SKM-1 (cell line): ENCODE measurements around the gene GREB1L.
A peak's percentile ranks its signal among the peaks of the same experiment; 100 is the strongest.

Experiments
- DNase-seq: peaks from one replicate; lab custom pipeline; 2025; ENCODE audit not compliant: unreplicated experiment; lab: John Stamatoyannopoulos, UW

The GREB1L gene

DNA sequence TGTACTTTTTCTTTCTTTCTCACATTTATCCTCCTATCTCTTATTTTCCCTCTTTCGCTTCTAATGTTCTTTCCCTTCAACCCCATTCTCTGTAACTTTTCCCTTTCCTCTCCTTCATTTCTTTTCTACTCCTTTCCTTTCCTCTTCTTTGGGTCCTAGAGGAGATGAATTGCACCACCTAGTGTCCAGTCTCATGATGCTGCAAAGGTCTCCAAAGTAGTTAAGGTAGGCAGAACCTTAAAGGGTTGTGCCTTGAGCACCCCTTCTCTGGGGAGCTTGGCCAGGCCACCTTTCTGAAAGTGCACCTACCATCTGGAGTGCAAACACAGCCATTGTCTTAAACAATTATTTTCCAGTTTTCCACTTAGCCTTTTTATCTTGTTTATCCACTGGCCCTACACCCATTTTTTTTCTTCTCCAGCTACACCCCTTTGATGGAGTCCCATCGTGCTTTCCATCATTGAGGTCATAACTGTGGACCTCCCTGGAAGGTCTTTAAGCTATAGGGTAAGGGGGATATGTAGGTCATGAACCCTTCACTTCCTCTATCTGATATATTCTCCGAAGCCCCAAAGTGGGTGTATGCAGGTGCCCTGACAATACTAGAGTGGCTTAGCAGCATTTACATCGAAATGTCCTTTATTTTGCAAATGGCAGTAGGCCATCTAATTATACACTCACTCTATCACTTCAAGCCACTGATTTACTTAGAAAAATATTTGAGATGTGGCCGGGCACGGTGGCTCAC is 202.6 kb downstream of the GREB1L start:
- DNase-seq, result peak; percentile 19

DNA sequence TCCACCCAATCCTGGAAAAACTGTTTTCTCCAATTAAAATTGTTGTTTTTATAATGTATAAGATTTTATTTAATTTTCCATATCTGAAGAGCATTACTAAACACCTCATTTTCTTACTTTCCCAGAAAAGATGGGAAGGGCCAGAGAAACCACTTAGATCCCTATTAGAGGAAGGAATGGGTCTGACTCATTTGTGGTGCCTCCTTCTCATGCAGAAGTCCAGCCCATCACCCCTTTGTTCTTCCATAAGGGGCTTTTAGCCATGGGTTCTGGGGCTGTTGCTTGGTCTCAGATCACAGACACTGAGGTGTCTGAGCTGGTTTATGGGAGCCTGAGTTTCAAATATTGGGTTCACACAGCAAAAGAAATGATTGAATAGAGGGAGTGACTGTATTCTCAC is 206.3 kb downstream of the GREB1L start:
- no peak for DNase-seq

- DNase-seq, result no peak
These were observed 207.6 kb downstream of the GREB1L start for GRCh38 chr18:21449367-21450290.

GRCh38 chr18:21450503-21450902 is 208.5 kb downstream of the GREB1L start:
- DNase-seq, result no peak

GRCh38 chr18:21450913-21451312 is 208.9 kb downstream of the GREB1L start:
- DNase-seq, result no peak

DNA sequence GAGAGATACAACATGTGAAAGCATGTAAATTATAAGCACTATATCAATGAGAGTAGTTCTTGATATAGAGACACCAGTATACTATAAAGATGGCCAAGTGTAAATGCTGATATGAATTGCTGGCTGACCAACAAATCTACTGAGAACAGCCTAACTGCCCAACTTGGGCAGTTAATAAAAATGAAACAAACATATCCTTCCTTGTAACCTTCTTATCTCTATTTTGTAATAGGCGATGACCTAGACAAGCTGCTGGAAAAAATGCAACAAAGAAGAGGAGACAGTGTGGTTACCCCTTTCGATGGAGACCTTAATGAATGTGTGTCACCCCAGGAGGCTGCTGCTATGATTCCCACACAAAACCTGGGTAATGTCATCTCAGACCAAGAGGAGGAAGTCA is 209.8 kb downstream of the GREB1L start:
- DNase-seq, result no peak

DNA sequence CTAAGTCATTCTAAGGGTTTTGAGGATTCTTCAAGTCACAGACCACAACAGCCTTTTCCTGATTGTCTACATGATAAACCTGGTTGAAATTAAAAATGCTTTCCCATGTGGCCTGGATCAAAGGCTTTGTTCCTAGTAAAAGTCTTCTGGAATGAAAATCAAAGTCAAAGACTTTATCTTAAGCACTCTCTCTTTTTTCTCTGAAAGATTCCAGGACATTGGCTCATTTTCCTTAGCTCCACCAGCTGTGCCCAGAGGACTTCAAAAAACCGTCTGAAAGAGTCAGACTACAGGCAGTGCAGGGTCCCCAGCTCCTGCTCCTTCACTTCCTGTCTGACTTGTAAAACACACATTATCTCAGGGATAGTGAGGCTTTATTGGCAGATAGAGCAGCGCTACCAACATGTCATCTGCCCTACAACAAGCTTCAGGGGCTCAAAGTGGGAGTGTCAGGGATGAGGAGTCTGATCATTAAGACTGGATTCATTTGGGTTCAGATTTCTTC is 210.3 kb downstream of the GREB1L start:
- no peak for DNase-seq

DNA sequence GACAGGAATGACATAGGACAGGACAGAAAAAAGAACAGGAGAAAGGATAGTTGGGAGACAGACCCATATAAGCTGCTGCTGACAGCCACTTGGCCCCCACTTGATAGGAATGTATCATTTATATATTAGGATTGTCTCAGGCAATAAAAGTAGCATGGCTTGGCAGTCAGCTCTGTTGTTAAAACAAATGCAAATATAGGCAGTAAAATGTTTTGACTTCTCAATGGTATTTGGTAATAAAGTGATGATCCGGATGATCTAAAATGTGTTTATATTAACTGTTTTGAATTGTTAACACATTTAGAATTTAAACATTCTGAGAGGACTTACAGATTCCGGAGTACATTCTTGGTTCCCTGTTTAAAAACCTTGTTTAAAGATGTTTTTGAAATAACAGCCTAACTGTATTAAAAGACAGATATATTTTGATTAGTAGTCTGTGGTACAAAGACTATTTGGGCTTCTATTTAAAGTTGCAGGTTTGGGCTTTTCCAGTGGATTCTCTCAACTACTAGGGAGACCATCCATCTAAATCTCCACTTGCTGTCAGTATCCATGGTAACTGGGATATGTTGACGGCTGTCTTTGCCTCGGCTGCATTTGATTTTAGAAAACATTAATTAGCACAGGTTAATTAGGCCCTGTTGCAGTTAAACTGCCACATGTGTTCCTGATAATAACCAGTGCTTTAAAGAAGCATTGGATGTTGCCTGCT is 210.9 kb downstream of the GREB1L start:
- DNase-seq, result no peak

- DNase-seq, result no peak
These were observed 211.5 kb downstream of the GREB1L start for GRCh38 chr18:21453511-21453901.

DNA sequence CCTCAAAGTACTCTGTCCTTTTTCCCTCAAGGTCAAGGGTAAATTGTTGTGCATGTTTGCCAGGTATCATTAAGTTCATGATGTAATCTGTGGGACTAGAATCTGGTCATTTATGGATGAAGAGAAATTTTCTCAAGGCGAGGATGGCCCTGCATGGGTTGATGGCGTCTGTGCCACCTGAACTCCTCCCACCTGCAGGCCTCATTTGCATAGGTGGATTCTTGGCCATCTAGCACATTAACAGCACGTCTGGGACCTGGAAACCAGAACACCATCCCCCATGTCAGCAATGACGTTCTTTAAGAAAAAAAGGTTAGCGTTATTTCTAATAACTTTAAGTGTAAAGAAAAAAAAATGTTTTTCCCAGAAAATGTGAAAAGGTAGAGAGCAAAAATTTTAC is 212.7 kb downstream of the GREB1L start:
- no peak for DNase-seq

GRCh38 chr18:21456428-21457178 is 214.6 kb downstream of the GREB1L start:
- DNase-seq, result no peak

- no peak for DNase-seq
These were observed 215.1 kb downstream of the GREB1L start for GRCh38 chr18:21457179-21457535.

DNA sequence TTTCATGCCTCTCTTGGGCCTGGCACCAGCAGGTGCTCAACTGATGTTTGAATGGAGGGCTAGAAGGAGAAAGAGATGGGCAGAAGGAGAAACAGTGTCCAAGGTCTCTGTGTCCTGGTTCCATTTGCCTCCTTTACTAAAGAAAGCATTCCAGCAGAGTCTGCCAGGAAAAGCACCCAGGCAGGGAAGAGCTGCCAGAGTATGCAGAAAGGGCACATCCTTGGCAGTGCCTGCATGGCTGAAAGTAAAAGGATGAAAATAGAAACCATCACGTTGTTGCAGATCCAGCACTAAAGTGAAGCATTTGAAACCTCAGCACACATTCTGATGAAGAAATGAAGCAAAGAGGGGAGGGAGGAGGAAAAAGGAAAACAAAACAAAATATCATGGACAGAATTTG is 216.3 kb downstream of the GREB1L start:
- no peak for DNase-seq

DNA sequence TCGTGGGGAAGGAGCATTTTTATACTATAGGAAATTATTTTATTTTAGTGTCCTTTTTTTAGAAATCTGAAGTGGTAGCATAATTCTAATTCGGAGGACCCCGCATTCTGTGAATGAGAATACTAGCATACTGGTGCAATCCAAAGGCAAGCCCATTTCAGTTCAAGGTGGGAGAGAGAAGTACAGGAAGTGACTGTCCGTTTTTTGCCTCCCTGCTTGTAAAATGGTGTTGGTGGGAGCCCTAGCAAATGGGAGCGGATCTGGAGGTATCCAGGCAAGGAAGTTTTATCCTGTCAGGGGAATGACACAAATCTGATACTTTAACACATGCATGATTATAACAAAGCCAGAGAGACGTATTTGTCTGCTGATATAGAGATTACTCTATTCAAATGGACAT is 216.8 kb downstream of the GREB1L start:
- no peak for DNase-seq

DNA sequence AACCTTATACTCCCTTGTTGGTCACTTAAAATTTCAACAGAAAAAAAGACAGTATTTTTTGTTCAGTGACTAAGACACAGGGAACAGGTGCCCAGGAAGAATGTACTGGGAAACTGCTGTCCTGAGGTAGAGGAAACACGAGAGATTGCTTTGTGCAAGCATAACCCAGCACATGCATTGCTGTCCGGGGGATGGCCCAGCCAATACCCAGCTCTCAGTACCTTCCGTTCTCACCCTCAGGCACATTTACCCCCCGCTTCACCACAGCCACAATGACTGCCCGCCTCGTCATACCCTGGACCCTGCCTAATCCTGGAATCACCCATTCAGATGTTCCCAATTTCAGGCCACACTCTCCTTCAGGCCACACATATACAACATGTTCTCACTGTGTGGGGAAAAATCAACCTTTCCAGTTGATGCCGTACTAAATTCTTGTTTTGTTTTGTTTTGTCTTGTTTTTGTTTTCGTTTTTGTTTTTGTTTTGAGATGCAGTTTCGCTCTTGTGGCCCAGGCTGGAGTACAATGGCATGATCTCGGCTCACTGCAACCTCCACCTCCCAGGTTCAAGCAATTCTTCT is 217.8 kb downstream of the GREB1L start:
- DNase-seq, result no peak

GRCh38 chr18:21461460-21461859 is 219.4 kb downstream of the GREB1L start:
- DNase-seq, result no peak

- no peak for DNase-seq
These were observed 221.7 kb downstream of the GREB1L start for GRCh38 chr18:21463718-21464117.

- DNase-seq, result no peak
These were observed 226.6 kb downstream of the GREB1L start for GRCh38 chr18:21468514-21469164.

GRCh38 chr18:21472741-21473140 is 230.7 kb downstream of the GREB1L start:
- no peak for DNase-seq

DNA sequence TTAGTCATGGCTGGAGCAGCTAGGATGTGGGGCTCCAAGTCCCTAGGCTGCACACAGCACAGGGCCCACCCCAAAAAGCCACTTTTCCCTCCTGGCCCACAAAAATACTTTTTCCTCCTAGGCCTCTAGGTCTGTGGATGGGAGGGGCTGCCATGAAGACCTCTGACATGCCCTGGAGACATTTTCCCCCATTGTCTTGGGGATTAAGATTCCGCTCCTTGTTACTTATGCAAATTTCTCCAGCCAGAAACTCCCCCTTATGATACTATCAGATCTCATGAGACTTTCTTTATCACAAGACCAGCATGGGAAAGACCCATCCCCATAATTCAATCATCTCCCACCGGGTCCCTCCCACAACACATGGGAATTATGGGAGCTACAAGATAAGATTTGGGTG is 232.6 kb downstream of the GREB1L start:
- DNase-seq, result no peak
